ENCODE data around the gene TSC2. TPM values are rescaled to one million over a fixed set of nuclear protein-coding genes. Genes with fewer than 3 reads are reported as not detected.
"Not testable (repeated sequence)": the region's sequence is repeated elsewhere in the genome, so short reads cannot be mapped to it uniquely, and the experiment has no call there.

TSC2 gene
- total RNA-seq, 1 donor from 2014 or later = 117 TPM

GRCh38 chr16:2133797-2134196 is 86.0 kb downstream of the TSC2 start:
- not testable (repeated sequence) for DNase-seq (ENCODE audit: low spot score); ATAC-seq

- ATAC-seq; DNase-seq (ENCODE audit: low spot score): not testable (repeated sequence)
These were observed 87.3 kb downstream of the TSC2 start for GRCh38 chr16:2135071-2135470.

GRCh38 chr16:2135770-2136490 is 88.1 kb downstream of the TSC2 start, which contains the start of gene PKD1:
Gene PKD1, minus strand, starts transcription at chr16:2135898. Its CDS starts 209 bp downstream, at chr16:2135689.
- peak; percentile 99 for DNase-seq (ENCODE audit: low spot score)
- peak; percentile 66 for ATAC-seq

Other genes with a start within 250 kb of the TSC2 start
- gene HAGH, start 221.2 kb upstream of the TSC2 start, total RNA-seq = 176 TPM
- 53.4 TPM for gene FAHD1, start 220.8 kb upstream of the TSC2 start, total RNA-seq
- 0.20 TPM for gene MEIOB, start 175.8 kb upstream of the TSC2 start, total RNA-seq
- gene HS3ST6, start 129.6 kb upstream of the TSC2 start, total RNA-seq = not detected
- gene MSRB1, start 104.8 kb upstream of the TSC2 start, total RNA-seq = 124 TPM
- gene RPL3L, start 93.3 kb upstream of the TSC2 start, total RNA-seq = not detected
- 88.6 TPM for gene NDUFB10, start 88.4 kb upstream of the TSC2 start, total RNA-seq
- 545 TPM for gene RPS2, start 83.2 kb upstream of the TSC2 start, total RNA-seq
- not detected for gene RNF151, start 81.1 kb upstream of the TSC2 start, total RNA-seq
- gene TBL3, start 75.9 kb upstream of the TSC2 start, total RNA-seq = 18.6 TPM
- 1.7 TPM for gene NOXO1, start 66.5 kb upstream of the TSC2 start, total RNA-seq
- gene GFER, start 63.8 kb upstream of the TSC2 start, total RNA-seq = 20.3 TPM
- 0.30 TPM for gene SYNGR3, start 58.0 kb upstream of the TSC2 start, total RNA-seq
- 29.9 TPM for gene ZNF598, start 38.2 kb upstream of the TSC2 start, total RNA-seq
- 8.5 TPM for gene NPW, start 28.2 kb upstream of the TSC2 start, total RNA-seq
- 334 TPM for gene NHERF2, start 21.1 kb upstream of the TSC2 start, total RNA-seq
- gene NTHL1, start 151 bp upstream of the TSC2 start, total RNA-seq = 109 TPM
- 65.0 TPM for gene PKD1, start 87.9 kb downstream of the TSC2 start, total RNA-seq
- gene RAB26, start 100.6 kb downstream of the TSC2 start, total RNA-seq = 10.2 TPM
- gene TRAF7, start 107.8 kb downstream of the TSC2 start, total RNA-seq = 44.2 TPM
- 0.05 TPM for gene CASKIN1, start 148.6 kb downstream of the TSC2 start, total RNA-seq
- gene MLST8, start 157.5 kb downstream of the TSC2 start, total RNA-seq = 16.9 TPM
- gene BRICD5, start 162.9 kb downstream of the TSC2 start, total RNA-seq = 5.3 TPM
- 7.5 TPM for gene PGP, start 166.9 kb downstream of the TSC2 start, total RNA-seq
- 12.7 TPM for gene E4F1, start 175.6 kb downstream of the TSC2 start, total RNA-seq
- 1.2 TPM for gene DNASE1L2, start 188.5 kb downstream of the TSC2 start, total RNA-seq
- 171 TPM for gene ECI1, start 203.6 kb downstream of the TSC2 start, total RNA-seq
- gene RNPS1, start 220.1 kb downstream of the TSC2 start, total RNA-seq = 32.1 TPM

Measured in left lobe of liver (tissue), 2 donors.